Urinary bladder (tissue), 4 donors: ENCODE measurements around the gene TELO2. TPM values are rescaled to one million over a fixed set of nuclear protein-coding genes. Genes with fewer than 3 reads are reported as not detected.
"Not testable (repeated sequence)": the region's sequence is repeated elsewhere in the genome, so short reads cannot be mapped to it uniquely, and the experiment has no call there.

Experiments
- DNase-seq: peaks from one replicate; pipeline ENCODE4 v3.0.0-alpha.2; 2015; ENCODE audit errors: extremely low spot score
- H3K27ac ChIP-seq: one replicate; pipeline ENCODE4 v1.5.1; 2013; ENCODE audit warnings: low read depth, mild to moderate bottlenecking, moderate library complexity
- H3K36me3 ChIP-seq: one replicate; pipeline ENCODE4 v1.6.1; 2013; ENCODE audit warnings: mild to moderate bottlenecking, moderate library complexity; ENCODE audit not compliant: insufficient read depth
- H3K4me1 ChIP-seq: one replicate; pipeline ENCODE4 v1.6.1; 2013; ENCODE audit warnings: mild to moderate bottlenecking, moderate library complexity; ENCODE audit not compliant: insufficient read depth
- H3K4me3 ChIP-seq: one replicate; pipeline ENCODE4 v1.5.1; 2013; ENCODE audit warnings: low read depth, low read length
- WGBS: extraction: QIAGEN DNeasy Blood & Tissue Kit; methylation state at CpG from one replicate; pipeline ENCODE4 v1.1.7; 2013; 5-methylcytosine and 5-hydroxymethylcytosine counted together
- polyA plus RNA-seq: library from polyadenylated mRNA; stranded (reverse); fragments of 200-250 nt; gene quantifications from one replicate; pipeline ENCODE4 v1.2.3, GENCODE V29; 2013
- total RNA-seq: library from RNA; depleted of rRNA; stranded (reverse); fragments of >200 nt; gene quantifications from one replicate; pipeline ENCODE4 v1.2.3, GENCODE V29; 2014
- donor health status: healthy with polysubstance abuse.
- donor health status: healthy.

The TELO2 gene
- total and polyA plus RNA-seq, 2 donors = 10.6 to 39.7 TPM

DNA sequence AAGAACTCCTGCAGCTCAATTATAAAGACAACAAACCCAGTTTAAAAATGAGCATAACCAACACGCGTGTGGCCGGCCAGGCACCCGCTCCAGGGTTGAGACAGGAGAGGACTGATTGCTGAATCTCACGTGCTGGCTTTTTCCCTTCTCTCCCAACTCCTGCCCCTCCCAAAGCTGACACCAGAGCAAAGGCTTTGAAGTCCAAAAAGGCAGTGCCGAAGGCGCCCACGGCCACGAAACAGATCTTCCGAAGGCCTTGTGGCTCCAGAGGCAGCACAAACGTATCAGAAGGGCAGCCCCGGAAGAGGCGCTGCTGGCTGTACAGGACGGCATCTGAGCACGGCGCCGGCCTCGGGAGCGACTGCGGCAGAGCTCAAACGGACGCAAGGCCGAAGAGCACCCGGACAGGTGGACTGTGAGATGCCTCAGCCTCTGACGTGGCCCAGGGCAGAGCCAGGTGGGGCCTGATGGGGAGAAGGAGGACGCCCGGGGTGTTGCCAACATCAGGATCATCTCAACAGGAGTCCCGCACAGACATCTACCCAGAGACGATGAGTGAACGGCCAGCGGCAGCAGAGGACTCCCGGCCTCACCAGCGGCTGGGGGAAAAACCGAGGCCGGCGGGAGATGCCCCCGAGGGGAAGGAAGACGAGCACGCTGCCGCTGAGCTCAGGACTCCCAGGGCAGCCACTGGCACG lies 28.8 kb upstream of the TELO2 start:
- no peak overlapping the region for H3K4me3 ChIP-seq
- H3K27ac ChIP-seq = no peak overlapping the region
- no peaks in the 10 kb centered on the region for H3K4me1 ChIP-seq
- WGBS = 90% methylated on average over 41 of the region's 41 CpGs
- H3K36me3 ChIP-seq = no peaks in the 10 kb centered on the region
- DNase-seq = no peak

- Histone ChIP-seq H3K27ac (no peak overlapping the region), H3K4me1 (no peaks in the 10 kb centered on the region), H3K36me3 (no peaks in the 10 kb centered on the region), H3K4me3 (no peak overlapping the region)
- no peak for DNase-seq
- WGBS = 93% methylated on average over 33 of the region's 33 CpGs
These were observed 28.1 kb upstream of the TELO2 start for GRCh38 chr16:1464894-1465566.

DNA sequence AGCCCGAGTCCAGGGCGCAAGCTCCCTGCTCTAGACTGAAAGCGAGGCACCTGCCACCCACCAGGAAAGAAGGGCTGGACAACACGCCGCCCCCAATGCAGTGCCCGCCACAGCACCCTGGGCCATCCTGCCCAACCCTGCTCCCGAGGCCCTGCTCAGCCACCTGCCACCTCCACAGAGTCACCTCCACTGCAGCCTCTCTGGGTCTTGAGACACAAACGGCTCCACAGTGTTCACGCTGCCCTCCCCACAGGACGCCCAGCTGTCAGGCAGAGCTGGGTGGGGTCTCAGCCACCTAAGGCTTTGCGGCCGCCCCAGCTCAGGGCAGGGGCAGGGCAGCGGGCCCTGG lies 27.6 kb upstream of the TELO2 start:
- H3K4me3 ChIP-seq = no peak overlapping the region
- H3K36me3 ChIP-seq = no peaks in the 10 kb centered on the region
- H3K4me1 ChIP-seq = no peaks in the 10 kb centered on the region
- DNase-seq = no peak
- 94% methylated on average over 13 of the region's 13 CpGs for WGBS
- H3K27ac ChIP-seq = no peak overlapping the region

- H3K4me1 ChIP-seq = no peaks in the 10 kb centered on the region
- H3K36me3 ChIP-seq = no peaks in the 10 kb centered on the region
- WGBS = 94% methylated on average over 24 of the region's 24 CpGs
- no peak for DNase-seq
- no peak overlapping the region for H3K27ac ChIP-seq
- H3K4me3 ChIP-seq = no peak overlapping the region
These were observed 27.1 kb upstream of the TELO2 start for GRCh38 chr16:1466054-1466453.

DNA sequence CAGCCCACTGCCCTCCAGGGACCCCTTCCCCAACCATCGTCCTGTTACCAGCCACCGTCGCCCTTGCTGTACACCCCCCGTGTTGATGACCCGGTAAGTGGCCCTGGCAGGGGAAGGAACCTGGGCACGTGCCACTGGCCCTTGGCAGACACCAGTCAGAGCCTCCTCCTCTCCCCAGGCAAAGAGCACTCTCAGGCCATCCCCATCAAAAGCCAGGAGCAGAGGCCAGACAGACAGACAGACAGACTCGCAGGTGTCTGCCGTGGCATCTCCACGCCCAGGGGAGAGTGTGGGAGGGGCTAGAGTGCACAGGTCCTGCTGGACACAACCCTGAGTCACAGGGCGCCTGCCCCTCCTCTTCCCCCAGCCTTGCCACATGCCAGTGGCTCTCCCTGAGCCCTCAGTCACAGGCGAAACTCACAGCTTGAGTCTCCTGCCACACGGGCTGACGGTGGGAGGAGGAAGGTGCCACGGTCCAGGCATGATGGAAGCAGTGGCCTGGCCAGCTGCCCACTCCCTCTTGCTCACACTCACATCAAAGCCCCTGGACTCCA lies 26.1 kb upstream of the TELO2 start:
- Histone ChIP-seq H3K27ac (no peak overlapping the region), H3K36me3 (no peaks in the 10 kb centered on the region), H3K4me1 (no peaks in the 10 kb centered on the region), H3K4me3 (no peak overlapping the region)
- WGBS = 83% methylated on average over 14 of the region's 14 CpGs
- DNase-seq = no peak

- no peak for DNase-seq
- Histone ChIP-seq H3K4me3 (no peak overlapping the region), H3K4me1 (no peaks in the 10 kb centered on the region), H3K27ac (no peak overlapping the region), H3K36me3 (no peaks in the 10 kb centered on the region)
- whole genome bisulfite sequencing = 86% methylated on average over 22 of the region's 22 CpGs
These were observed 24.7 kb upstream of the TELO2 start for GRCh38 chr16:1468426-1468810.

GRCh38 chr16:1469141-1469540 lies 24.0 kb upstream of the TELO2 start:
- H3K4me1 ChIP-seq, H3K36me3 ChIP-seq, DNase-seq, H3K27ac ChIP-seq, H3K4me3 ChIP-seq: not testable (repeated sequence)
- 90% methylated on average over 5 of the region's 5 CpGs for WGBS

GRCh38 chr16:1469693-1470201 lies 23.4 kb upstream of the TELO2 start:
- no peak overlapping the region for H3K27ac ChIP-seq
- no peaks in the 10 kb centered on the region for H3K36me3 ChIP-seq
- 77% methylated on average over 20 of the region's 20 CpGs for WGBS
- H3K4me3 ChIP-seq = no peak overlapping the region
- H3K4me1 ChIP-seq = no peaks in the 10 kb centered on the region
- no peak for DNase-seq

DNA sequence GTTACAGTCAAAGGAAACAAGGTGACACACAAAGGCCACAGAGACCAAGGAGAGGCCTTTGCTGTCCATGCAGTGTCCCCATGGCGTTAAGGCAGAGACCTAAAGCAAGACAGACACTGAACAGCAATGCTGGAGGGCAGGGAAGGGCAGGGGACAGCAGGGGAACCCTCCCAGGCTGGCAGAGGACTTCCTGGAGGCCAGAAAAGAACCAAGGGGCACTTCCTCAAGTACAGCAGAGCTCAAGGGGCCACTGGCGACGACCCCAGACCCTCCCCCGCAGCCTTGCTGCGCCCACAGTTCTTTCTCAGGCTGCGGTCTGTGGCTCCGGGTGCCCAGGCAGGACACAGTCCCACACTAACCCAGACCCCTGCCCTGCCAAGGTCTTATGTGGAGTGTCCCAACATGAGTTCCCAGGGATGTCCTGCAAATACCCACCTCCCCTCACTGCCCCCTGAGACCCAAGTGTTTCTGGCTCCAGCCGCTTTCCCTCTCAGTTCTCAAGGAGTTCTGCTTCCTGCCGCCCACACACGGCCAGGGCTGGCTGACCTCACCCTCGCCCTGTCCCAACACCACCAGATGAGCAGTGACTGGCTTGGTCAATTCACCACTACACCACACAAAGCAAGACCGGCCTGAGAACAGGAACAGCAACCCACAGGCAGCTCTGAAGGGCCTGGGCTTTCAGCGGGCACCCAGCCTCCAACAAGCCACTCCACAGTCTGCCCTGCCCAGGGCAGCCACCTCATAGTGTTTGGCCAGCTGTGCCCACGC lies 22.5 kb upstream of the TELO2 start:
- 76% methylated on average over 14 of the region's 14 CpGs for WGBS
- Histone ChIP-seq H3K4me1 (no peaks in the 10 kb centered on the region), H3K27ac (no peak overlapping the region), H3K4me3 (no peak overlapping the region), H3K36me3 (no peaks in the 10 kb centered on the region)
- DNase-seq = no peak

DNA sequence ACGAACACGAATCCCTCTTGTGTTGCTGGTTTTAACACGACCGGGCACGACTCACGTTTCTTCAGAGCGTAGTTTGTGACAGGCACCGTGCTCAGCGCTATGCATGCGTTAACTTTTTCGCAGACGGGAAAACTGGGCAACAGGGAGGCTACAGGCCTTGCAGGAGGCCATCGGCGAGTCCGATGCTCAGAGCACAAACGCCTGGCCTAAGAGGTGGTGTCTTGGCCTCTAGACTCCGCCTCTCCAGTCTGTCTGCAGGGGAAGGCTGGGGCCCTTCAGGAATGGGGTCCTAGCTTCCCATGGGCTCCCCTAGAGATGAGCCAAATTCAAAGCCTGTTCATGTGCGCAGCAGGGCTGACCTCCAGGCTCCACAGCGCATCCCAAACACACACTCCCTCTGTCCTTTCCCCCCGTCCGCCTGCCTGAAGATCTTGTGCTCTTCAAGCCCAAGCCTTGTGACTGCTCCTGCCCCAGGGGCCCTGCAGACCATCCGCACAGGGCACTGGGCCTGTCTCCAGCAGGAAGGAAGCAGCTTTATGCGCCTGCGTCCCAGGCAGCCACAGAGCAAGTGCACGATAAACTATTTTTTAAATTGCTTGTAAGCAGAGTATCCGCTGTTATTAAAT lies 21.5 kb upstream of the TELO2 start:
- H3K27ac ChIP-seq = no peak overlapping the region
- no peaks in the 10 kb centered on the region for H3K4me1 ChIP-seq
- no peaks in the 10 kb centered on the region for H3K36me3 ChIP-seq
- no peak overlapping the region for H3K4me3 ChIP-seq
- WGBS = 82% methylated on average over 26 of the region's 26 CpGs
- no peak for DNase-seq

DNA sequence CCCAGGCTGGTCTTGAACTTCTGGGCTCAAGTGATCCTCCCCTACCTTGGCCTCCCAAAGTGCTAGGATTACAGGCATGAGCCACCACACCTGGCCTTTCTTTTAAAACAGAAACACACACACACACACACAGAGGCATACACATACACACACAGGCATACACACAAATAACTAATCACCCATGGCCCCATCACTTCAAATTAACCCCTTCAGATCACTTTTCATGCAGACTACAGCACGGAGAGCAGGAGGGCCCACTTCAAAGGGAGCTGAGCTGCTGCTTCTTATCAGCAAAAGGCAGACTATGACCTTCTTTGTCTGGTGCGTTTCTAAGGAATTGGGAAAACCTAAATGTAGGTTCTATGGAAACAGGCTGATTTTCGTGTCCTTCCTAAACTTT lies 20.2 kb upstream of the TELO2 start:
- Histone ChIP-seq H3K36me3 (no peaks in the 10 kb centered on the region), H3K4me3 (no peak overlapping the region), H3K4me1 (no peaks in the 10 kb centered on the region), H3K27ac (no peak overlapping the region)
- no peak for DNase-seq
- 73% methylated on average over 3 of the region's 3 CpGs for WGBS

DNA sequence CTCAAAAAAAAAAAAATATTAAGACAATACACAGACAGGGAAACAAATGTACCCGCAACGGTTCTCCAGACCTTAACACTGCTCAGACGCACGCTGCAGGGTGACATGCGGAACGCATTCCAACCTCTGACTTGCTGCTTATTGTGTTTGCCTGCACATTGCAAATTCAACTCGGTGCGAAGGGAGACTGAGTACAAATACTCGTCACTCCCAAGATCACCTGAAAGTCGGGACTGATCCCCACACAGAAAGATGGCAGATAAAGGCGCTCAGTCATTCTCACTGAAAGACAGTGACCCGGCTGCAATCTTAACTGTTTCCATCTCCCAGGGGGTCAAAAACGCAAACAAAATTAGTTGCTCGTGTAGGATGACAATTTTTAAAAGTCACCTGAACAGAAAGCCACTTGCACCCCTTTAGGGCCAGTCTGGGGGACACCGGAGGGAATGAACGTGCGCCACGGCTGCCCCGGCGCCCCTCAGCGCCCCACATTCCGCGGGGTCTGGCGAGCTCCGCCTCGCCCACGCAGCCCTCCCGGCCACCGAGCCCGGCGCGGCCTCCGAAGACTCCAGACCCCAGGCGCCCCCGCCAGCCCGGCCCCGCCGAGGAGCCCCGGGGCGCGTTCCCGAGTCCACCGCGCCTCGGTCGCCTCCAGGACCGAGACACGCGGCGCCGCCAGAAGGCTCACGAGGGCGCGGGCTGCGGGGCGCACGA lies 18.9 kb upstream of the TELO2 start:
- 8% methylated on average over 57 of the region's 57 CpGs for WGBS
- peak overlapping the region; percentile 94 for H3K4me3 ChIP-seq
- no peaks in the 10 kb centered on the region for H3K36me3 ChIP-seq
- H3K27ac ChIP-seq = no peak overlapping the region
- no peak for DNase-seq
- H3K4me1 ChIP-seq = no peaks in the 10 kb centered on the region
